NCI-H2029 (cell line): ENCODE results near the gene KCNA3.
"Not testable (repeated sequence)": the region's sequence is repeated elsewhere in the genome, so short reads cannot be mapped to it uniquely, and the experiment has no call there.

Experiments used
- DNase-seq: peaks from one replicate; lab custom pipeline; 2025; lab: John Stamatoyannopoulos, UW

KCNA3 gene

DNA sequence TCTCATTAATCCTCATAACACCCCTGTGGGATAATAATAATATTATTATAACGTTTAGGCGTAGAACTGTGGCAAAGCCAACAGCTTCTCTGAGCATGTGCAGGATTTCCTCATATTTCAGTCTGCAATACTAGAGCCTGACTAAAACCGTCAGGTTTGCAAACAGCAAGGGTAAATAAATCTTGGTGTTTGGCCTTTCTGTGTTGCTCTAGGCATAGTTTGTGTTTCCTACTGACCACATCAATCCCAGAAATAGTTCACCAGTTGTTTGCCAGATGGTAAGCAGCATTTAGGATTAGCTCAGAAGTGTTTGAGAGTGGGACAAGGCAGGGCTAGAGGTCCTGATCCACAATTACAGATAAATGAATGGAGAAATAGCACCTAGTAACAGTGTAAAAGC is 2.8 kb upstream of the KCNA3 start:
- no peak for DNase-seq

DNA sequence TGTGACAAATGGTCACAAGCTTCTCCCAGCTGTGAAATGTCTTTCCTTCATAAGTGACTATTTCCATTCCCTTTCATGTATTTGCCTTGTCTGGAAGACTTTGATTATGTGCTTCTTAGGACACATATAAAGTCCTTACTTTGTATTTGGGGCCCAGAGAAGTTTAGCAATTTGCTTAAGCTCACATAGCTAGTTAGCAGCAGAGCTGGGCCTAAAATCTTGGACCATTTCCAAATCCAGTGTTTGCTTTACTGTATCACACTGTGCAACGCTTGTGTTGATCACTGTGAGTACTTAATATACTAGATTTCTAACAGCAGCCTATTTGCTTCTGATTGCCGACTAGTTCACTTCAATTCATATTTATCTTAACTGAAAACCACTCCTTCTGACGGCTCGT is 2.2 kb upstream of the KCNA3 start:
- DNase-seq: peak; percentile 30

DNA sequence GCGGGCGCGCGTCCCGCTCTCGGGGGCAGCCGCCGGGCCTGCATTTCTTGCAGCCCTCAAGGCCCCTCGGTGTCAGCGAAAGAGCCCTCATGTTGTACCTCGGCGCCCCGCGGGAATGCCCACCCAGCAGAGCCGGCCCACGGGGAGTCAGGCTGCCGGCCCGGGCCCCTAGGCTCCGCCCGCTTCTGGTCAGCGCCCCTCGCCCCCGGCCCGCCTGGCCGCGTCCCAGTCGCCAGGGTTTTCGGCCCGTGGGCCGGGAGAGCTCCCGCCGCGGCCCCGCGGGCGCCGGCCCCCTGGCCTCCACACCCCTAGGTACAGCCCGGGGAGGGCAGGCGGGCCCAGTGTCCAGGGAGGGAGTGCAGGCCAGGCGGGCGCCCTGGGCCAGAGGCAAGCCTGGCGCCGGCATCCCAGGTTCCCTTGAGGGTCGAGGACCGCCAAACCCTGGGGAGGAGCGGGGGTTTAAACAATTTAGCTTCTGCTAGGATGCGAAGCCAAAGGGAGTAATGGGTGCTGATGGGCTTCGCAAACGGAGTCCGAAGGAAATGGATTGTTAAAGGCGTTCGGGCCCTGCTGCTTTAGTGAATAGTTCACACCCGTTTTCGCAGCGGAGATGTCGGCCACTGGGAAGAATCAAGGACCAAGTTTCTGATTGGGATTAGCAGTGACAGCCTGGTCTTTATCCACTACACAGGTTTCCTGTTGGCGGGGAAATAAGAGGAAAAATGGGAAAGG is 486 bp upstream of the KCNA3 start:
- DNase-seq: no peak

DNA sequence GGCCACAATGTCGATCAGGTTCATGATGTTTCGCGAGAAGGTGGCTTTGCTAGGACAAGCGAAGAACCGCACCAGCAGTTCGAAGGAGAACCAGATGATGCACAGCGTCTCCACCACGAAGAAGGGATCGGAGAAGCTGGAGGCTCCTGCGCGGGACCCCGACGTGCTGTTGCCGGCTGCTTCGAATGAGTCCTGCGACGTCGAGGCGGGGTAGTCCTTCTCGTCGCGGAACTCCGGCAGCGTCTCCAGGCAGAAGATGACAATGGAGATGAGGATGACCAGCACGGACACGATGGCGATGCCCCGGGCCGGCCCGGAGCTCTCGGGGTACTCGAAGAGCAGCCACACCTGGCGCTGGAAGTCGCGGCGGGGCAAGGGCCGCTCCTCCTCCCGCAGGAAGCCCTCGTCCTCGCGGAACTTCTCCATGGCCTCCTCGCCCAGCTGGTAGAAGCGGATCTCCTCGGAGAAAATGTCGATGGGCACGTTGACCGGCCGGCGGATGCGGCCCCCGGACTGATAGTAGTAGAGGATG is 869 bp downstream of the KCNA3 start:
- DNase-seq: no peak

DNA sequence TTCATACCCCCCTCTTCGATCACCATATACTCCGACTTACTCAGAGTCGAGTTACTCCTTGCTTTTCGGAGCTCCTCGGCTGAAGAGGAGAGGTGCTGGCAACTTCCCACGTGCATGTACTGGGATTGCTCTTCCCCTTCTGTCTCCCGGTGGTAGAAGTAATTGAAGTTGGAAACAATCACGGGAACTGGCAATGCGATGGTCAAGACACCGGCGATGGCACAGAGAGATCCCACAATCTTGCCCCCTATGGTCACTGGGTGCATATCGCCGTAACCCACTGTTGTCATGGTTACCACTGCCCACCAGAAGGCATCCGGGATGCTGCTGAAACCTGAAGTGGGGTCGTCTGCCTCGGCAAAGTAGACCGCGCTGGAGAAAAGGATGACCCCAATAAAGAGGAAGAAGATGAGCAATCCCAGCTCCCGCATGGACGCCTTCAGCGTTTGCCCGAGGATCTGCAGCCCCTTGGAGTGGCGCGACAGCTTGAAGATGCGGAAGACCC is 1.5 kb downstream of the KCNA3 start:
- DNase-seq: no peak

DNA sequence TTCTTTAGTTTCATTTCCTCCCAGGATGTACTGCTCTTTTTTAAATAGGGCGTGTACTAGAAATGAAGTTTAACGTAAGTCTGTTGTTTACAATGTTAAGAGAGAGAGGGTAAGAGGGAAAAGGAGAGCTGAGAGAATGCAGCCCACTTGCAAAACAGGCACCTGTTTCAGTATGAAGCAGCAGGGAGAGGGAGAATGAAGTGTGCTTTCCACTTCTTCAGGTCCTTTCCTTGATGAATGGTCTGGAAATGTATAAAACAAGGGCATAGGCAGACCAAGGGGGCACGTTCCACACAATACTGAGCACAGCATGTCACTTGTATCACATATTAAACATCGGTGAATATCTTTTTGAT is 2.0 kb downstream of the KCNA3 start:
- no peak for DNase-seq

DNA sequence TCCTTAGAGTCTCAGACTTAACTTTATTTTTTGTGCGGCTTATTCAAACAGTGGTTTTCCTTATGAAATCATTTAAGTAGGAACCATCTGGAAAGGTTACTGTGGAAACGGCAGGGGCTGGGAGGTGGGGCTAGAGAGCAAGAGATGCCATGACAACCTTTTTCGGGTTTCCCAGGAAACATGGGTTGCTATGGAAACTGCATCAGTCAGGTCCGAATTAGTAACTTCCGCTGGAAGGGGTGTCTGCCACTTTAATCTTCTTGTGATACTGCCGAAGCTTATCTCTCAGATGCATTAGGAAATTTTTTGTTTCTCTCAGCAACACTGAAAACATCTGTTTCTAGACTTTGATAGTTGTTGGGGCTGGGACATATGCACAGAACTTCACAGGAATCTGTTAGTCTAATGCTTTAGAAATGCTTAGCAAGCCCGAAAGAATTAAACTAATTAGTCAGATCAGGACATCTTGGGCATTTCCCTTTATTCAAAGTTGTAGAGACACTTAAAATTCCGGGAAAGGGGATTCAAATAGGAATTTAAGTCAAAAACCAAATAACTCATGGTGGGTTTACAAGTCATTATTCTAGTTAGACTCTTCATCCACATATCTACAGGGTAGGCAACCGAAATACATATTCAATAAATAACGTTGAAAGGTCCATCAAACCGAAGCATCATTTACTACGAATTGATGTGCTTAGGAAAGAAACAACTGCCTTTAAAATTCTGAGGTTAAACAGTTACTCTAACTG is 2.6 kb downstream of the KCNA3 start:
- no peak for DNase-seq

DNA sequence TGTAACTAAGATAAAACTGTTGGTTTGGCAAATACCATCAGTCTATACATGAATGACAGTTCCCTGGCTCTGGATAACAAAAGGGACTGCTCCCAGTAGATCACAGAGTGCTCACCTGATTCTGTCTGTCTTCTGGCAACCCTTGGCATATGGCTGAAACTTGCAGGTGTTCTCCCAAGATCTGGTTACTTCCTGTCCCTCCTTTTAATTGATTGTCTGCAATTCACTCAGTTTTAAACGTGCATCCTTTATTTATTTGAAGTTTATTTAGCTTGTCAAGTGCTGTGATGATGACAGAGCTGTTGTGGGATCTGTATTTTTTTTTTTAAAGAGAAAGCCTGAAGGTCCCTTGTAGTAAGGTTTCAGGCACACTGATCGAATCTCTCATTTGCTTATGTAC is 3.4 kb downstream of the KCNA3 start:
- no peak for DNase-seq

DNA sequence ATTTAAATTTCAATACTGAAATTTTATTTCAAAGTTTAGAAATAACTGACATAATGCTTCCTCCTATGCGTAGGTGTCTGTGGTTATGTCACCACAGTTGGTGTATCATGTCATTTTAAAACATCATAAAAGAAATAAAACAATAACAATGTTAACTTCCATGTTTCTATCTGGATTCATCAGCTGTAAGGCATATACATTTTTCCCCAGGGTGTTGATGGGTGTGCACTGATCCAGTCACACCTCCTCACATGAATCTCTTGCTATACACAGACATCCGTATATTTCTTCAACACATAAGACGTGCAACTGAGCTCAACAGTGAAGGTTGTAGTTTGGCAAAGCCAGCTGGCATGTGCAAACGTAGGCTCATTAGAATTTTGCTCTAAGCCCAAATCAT is 6.2 kb downstream of the KCNA3 start:
- DNase-seq: no peak

DNA sequence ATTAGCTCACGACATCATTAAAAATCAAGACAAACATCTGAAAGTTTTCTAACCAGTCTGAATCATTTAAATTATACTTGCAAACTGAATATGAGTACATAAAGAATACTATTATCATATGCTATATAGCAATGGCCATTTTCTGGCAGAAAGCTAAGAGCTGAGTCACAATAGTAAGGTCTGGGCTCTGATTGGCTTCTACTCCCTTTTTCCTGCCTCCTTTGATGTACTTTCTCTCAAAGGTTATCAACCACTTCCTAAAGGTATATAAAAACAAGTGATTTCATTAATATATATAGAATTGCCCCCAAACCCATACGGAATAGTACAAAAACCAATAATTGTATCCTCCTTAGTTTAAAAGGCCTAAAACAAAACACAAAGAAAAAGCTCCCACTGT is 7.0 kb downstream of the KCNA3 start:
- no peak for DNase-seq

DNA sequence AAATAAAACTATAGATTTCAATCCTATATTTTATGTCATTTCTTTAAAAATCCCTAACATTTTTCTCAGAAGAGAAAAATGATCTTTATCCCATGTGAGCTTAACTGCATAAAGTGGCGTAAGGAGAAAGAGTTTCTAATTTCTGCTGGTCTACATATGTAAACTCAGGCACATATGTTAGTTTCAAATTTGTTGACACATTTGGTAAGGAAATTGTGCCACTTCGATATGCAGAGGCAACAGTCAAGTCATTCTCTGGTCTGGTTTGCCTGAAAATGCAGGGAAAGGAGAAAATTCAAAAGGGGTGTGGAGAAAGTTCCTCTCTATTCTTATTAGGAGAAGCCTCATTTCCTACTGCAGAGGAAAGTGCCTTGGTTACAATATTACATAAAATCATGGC is 11.5 kb downstream of the KCNA3 start:
- DNase-seq: no peak

DNA sequence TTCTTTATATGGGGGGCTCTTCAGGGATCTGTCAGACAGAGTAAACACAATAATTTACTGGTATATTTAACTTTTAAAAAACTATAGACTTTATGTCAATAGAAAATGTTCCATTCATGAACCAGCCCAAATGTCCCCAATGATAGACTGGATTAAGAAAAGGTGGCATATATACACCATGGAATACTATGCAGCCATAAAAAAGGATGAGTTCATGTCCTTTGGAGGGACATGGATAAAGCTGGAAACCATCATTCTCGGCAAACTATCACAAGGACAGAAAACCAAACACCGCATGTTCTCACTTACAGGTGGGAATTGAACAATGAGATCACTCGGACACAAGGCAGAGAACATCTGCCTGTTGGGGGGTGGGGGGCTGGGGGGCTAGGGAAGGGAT is 15.2 kb downstream of the KCNA3 start:
- DNase-seq: not testable (repeated sequence)

DNA sequence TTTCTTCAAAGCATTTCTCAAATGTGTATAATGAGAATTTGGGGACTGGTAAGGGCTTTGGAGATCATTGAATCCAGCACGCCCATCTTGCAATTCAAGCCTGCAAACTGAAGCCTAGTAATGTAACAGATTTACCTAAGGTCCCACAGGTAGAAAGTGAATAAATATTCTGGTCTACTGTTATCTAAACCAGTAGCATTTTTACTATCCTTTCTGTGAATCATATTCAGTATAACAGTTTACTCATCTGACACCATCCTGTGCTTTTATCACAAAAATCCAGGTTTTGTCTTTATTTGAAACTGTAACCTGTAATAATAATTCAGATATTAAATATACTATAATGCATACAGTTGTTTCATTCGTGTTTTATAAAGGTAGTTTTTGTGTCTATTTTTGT is 17.4 kb downstream of the KCNA3 start:
- no peak for DNase-seq

DNA sequence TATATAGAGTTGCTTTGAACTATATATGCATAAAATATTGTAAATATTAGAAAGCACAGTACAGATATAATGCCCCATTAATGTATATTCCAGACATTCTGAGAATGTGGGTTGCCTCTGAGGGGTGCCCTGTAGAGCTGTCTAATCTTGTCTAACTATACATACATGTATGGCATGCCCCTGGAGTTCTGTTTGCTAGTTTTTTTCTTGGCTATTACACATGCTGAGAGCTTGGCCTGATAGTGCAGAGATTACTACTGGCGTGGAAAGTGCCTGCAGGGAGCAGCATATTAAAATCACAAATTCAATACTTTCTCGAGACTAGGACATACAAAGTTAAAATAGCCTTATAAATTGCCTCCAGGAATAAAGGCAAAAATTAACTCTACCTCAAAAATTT is 24.1 kb downstream of the KCNA3 start:
- DNase-seq: no peak

DNA sequence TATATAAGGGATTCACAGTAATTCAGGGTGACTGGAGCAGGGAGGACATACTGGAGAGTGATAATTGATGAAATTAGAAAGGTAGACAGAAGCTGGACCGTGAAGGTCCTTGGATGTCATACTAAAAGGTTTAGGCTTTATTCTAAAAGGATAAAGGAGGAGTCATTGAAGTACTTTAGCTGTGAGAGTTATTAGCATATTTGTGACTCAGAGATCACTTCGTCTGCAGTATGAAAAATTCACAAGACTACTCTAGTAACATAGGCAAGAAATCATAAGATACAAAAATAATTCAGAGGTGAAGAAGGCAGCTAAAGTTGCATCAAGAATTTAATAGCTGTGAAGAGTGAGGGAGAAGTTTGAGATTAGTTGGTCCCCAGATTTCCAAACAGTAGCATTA is 26.3 kb downstream of the KCNA3 start:
- DNase-seq: no peak

DNA sequence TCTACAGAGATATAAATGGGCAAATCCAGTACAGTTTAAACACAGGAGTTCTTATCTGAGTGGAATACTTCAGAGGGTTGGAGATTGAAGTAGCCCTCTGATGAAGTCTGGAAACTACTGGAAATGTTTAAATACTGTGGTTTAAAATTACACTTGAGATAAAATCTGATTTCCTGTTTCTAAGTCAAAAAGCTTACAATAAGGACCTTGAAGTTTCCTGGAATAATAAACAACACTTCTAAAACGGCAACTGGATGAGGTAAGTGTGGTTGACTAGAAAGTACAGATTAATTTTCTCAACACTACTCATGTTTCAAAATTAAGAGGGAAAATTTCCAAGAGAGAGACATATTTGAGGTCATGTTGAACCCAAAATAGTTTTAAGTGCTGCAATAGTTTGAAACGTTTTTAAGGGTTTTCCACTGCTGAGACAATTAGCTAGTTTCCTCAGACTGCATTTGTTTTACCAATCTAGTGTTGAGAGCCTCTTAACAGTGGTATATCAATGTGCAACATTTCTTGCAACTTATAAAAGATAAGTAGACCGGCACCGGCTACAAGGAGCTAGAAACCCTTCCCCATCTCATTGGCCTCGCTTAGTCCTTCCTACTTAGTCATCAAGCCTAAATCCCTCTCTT is 27.4 kb downstream of the KCNA3 start:
- DNase-seq: no peak

DNA sequence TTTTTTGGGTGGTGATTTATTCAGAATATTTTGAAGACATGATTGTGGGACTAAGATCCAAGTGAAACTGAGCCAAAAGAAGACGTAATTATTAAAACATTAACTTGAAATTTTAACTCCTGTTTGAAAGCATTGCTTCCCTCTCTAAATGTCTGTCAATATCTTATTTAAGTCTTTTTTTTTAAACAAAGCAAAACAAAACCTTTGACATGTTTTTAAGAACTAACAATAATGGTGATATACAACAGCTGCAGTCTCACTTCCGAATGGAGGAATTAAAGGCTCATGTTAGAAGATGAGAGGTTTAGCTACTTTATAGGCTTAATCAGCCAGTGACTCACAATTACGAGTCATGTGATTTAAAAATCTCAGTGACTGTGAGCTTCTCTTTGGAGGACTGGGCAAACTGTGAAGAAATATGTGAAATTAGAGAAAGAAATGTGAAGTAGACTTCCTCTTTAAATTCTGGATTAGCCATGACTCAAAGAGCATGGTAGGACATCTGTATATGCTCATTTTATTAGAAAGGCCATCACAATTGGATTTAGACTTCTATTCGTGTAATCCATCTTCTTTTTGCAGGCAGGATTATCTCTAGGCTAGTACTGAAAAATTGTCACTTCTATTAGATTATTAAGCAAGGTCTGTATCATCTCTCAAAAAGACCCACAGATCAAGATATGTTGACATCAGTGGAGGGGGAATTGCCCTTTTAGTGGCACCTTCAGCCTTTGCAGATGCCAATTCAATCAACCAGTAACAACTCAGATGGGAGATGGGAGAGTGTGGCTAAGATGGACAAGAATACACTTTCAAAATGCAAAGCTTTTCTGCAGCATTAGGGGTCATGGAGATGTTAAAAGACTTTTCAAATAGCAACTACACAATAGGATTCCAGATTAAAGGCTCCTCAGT is 28.7 kb downstream of the KCNA3 start:
- DNase-seq: no peak

DNA sequence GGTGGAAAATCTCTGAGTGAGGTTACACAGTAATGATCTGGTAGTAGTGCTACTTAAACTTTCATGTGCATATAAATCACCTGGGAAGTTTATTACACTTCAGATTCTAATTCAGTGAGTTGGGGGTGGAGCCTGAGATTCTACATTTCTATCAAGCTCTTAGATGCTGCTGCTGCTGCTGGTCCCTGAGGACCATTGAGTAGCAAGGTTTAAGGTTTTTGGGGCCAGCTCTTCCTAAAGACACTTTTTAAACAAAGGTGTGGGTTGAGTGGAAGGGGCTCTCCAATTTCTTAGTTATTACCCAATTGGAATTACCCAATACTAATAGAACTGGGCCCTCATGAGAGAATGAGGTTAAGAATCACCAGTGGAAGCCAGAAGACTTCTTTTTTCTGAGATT is 29.5 kb downstream of the KCNA3 start:
- no peak for DNase-seq

DNA sequence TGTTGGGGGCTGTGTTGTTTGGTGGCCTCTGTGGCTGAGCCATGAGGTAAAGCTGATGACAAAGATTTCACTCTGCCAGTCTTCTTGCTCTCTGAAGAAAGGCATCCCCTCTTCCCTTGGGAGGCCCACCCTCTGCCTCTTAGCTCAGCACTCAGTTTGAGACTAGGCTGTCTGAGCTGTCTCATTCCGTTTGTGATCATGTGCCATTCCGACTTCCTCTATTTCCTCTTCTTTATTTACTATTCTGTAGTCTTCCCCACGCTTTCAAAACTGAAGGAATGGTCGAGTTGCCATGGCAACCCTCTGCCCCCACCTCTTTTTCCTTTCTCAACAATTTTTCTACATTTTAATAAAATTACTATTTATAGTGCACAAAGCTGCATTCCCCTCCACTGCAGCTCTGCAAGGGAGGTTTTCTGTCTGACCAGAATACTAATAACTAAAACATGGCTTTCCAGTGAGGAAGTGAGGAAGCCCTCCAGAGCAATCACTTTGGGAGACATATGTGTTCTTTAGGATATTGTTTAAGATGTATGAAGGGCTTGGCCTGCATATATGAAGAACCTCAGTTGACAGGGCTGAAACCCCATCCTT is 30.8 kb downstream of the KCNA3 start:
- DNase-seq: no peak

DNA sequence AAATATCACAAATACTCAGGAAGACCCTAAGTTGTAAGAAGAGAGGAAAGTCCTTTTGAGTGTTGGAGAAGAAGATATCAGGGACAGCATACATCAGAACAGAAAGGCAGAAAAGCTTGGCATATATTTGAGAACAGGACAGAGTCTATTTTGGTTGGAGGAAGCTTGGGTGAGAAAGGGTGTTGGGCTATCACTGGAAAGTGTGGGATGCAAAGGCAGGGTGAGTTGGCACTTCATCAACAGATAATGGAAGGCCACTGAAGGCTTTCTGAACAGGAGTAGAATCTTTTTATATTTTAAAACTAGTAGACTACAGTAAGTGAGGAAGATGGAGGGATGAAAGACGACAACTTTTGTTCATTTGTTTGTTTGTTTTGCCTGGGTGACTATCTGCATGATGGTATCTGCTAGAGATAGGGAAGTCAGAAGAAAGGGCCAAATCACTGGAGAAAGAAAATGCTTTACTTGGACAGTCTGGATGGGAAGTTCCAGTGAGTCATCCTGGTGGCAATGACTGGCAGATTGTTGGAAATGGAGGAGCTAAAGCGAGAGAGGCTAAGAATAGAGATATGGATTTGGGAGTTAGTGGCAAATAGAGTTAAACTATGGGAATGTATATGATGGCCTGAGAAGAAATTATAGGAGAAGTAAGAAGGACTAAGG is 34.9 kb downstream of the KCNA3 start:
- no peak for DNase-seq

DNA sequence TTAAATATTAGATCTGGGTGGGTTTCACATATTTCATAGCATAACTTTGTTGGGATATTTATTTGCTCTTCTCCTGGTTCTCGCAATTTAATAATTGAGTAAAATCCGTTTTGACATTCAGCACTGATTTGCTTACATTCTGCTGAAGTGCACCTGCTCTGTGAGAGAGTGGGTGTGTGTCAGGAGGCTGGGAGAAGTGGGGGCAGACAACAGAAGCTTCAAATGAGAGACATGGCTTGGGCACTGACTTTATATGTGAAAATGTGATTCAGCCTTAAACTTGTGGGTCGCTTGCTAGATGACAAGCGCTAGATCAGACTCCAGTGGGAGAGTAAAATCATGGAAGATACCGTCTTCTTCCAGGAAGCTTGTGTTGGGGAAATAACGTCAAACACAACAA is 36.2 kb downstream of the KCNA3 start:
- DNase-seq: no peak
